Right forelimb (tissue), 1 donor: ENCODE data around the gene TXNIP.

Source experiments
- DNase-seq: peaks from one replicate; pipeline ENCODE4 v3.0.0-alpha.2; 2018

The TXNIP gene

GRCh38 chr1:145983960-145984830 is 12.2 kb downstream of the TXNIP start:
- no peak for DNase-seq

GRCh38 chr1:145983206-145983675 is 13.1 kb downstream of the TXNIP start:
- no peak for DNase-seq

- DNase-seq: no peak
Measured at GRCh38 chr1:145982010-145982723, 14.2 kb downstream of the TXNIP start.

- no peak for DNase-seq
Measured at GRCh38 chr1:145980457-145980994, 15.9 kb downstream of the TXNIP start.

GRCh38 chr1:145979746-145980456 is 16.5 kb downstream of the TXNIP start:
- DNase-seq: no peak

- DNase-seq: peak; percentile 88
Measured at GRCh38 chr1:145978854-145979745, 17.3 kb downstream of the TXNIP start.

GRCh38 chr1:145978471-145978853 is 17.9 kb downstream of the TXNIP start:
- DNase-seq: no peak

- DNase-seq: peak; percentile 73
Measured at GRCh38 chr1:145977486-145978470, 18.6 kb downstream of the TXNIP start.

- DNase-seq: no peak
Measured at GRCh38 chr1:145977016-145977415, 19.4 kb downstream of the TXNIP start.

GRCh38 chr1:145975216-145975615 is 21.2 kb downstream of the TXNIP start:
- no peak for DNase-seq

GRCh38 chr1:145974721-145975120 is 21.7 kb downstream of the TXNIP start:
- DNase-seq: no peak

GRCh38 chr1:145972580-145972979 is 23.8 kb downstream of the TXNIP start:
- DNase-seq: no peak

- DNase-seq: no peak
Measured at GRCh38 chr1:145967288-145967687, 29.1 kb downstream of the TXNIP start.

GRCh38 chr1:145965119-145965744 is 31.1 kb downstream of the TXNIP start:
- DNase-seq: no peak

- peak; percentile 91 for DNase-seq
Measured at GRCh38 chr1:145964328-145965118, 31.9 kb downstream of the TXNIP start, which contains the start of the genes ANKRD34A and POLR3GL. Gene ANKRD34A, minus strand, starts transcription at chr1:145964575. Its CDS starts 2,816 bp downstream, at chr1:145961759. Gene POLR3GL, plus strand, starts transcription at chr1:145964690. Its CDS starts 10,176 bp downstream, at chr1:145974866.

- no peak for DNase-seq
Measured at GRCh38 chr1:145963265-145964019, 32.9 kb downstream of the TXNIP start.

GRCh38 chr1:145962157-145963102 is 33.9 kb downstream of the TXNIP start:
- peak; percentile 65 for DNase-seq
